ENCODE data around the gene ZDHHC4. TPM values are rescaled to one million over a fixed set of nuclear protein-coding genes. Genes with fewer than 3 reads are reported as not detected.

The ZDHHC4 gene
- total RNA-seq, 1 donor from 2014 or later = 44.0 TPM

DNA sequence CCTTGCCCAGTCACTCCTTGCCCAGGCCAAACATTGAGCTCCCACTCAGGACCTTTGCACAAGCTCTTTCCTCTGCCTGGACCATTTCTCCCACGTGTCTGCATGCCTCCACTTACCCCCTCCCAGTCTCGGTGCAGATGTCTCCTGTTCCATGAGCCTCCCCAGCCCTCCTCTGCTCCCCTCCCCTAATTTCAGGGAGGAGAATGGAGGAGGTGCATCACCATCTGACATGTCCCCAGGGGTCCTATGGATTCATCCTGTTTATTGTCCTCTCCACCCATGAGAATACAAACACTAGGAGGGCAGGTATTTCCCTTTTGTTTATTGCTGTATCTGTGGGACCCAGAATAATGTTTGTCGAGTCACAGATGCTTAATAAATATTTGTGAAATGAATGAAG lies 17.4 kb upstream of the ZDHHC4 start:
- H3K4me3 Mint-ChIP-seq (ENCODE audit: unreplicated experiment) = no peak overlapping the region

DNA sequence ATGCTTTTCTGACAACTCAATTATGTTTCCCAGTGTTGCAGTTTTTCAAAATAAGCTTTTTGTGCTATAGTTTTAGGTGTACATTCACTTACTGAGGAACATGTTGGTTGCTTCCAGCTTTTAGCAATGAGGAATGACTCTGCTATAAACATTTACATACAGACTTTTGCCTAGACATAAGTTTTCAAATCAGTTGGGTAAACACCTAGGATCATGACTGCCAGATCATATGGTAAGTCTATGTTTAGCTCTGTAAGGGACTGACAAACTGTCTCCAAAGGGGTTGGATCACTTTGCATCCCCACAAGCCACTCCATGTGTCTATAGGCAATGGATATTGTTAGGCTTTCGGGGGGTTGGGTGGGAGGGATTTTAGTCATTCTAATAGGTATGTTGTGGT lies 15.1 kb upstream of the ZDHHC4 start:
- no peak for DNase-seq (ENCODE audit: low spot score)
- Mint-ChIP-seq H3K36me3 (ENCODE audit: low read depth, unreplicated experiment) (no peaks in the 10 kb centered on the region), H3K9me3 (ENCODE audit: unreplicated experiment) (no peaks in the 10 kb centered on the region), H3K4me1 (ENCODE audit: unreplicated experiment) (no peaks in the 10 kb centered on the region), H3K4me3 (ENCODE audit: unreplicated experiment) (no peak overlapping the region), H3K27me3 (ENCODE audit: unreplicated experiment) (peaks cover 5% of the 10 kb centered on the region), H3K27ac (ENCODE audit: unreplicated experiment) (no peak overlapping the region)
- TF ChIP-seq, protein P1, sequence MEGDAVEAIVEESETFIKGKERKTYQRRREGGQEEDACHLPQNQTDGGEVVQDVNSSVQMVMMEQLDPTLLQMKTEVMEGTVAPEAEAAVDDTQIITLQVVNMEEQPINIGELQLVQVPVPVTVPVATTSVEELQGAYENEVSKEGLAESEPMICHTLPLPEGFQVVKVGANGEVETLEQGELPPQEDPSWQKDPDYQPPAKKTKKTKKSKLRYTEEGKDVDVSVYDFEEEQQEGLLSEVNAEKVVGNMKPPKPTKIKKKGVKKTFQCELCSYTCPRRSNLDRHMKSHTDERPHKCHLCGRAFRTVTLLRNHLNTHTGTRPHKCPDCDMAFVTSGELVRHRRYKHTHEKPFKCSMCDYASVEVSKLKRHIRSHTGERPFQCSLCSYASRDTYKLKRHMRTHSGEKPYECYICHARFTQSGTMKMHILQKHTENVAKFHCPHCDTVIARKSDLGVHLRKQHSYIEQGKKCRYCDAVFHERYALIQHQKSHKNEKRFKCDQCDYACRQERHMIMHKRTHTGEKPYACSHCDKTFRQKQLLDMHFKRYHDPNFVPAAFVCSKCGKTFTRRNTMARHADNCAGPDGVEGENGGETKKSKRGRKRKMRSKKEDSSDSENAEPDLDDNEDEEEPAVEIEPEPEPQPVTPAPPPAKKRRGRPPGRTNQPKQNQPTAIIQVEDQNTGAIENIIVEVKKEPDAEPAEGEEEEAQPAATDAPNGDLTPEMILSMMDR (IDR thresholded peaks at IDR 0.05; ENCODE audit: unreplicated experiment) = no peak

More for the DNA sequence above, 17.4 kb upstream of the ZDHHC4 start:
- Mint-ChIP-seq H3K27me3 (ENCODE audit: unreplicated experiment) (peaks cover 7% of the 10 kb centered on the region), H3K9me3 (ENCODE audit: unreplicated experiment) (no peaks in the 10 kb centered on the region), H3K4me1 (ENCODE audit: unreplicated experiment) (no peaks in the 10 kb centered on the region), H3K27ac (ENCODE audit: unreplicated experiment) (no peak overlapping the region), H3K36me3 (ENCODE audit: low read depth, unreplicated experiment) (no peaks in the 10 kb centered on the region)
- DNase-seq (ENCODE audit: low spot score) = no peak
- TF ChIP-seq, protein P1 (IDR thresholded peaks at IDR 0.05; ENCODE audit: unreplicated experiment) = no peak

GRCh38 chr7:6563936-6564770 lies 13.1 kb upstream of the ZDHHC4 start:
- no peak overlapping the region for H3K27ac Mint-ChIP-seq (ENCODE audit: unreplicated experiment)
- TF ChIP-seq, protein P1 (IDR thresholded peaks at IDR 0.05; ENCODE audit: unreplicated experiment) = no peak
- H3K9me3 Mint-ChIP-seq (ENCODE audit: unreplicated experiment) = no peaks in the 10 kb centered on the region
- no peak overlapping the region for H3K4me3 Mint-ChIP-seq (ENCODE audit: unreplicated experiment)
- no peak for DNase-seq (ENCODE audit: low spot score)
- H3K36me3 Mint-ChIP-seq (ENCODE audit: low read depth, unreplicated experiment) = no peaks in the 10 kb centered on the region
- peaks cover 4% of the 10 kb centered on the region for H3K27me3 Mint-ChIP-seq (ENCODE audit: unreplicated experiment)
- no peaks in the 10 kb centered on the region for H3K4me1 Mint-ChIP-seq (ENCODE audit: unreplicated experiment)

DNA sequence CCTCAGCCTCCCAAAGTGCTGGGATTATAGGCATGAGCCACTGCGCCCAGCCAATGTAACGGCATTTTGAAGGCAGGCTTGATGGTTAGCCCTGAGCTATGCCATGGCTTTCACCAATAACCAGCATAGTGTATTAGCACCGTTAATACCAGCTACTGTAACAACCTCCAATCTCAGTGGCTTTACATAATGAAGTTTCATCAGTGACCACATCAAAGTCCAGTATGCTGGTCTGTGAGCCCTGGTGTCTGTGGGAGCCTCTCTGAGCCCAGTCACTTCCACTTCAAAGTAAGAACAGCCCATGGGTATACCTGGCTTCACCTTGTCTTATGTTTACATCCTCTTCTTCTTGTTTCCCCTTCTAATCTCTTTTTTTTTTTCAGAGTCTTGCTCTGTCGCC lies 11.6 kb upstream of the ZDHHC4 start:
- no peaks in the 10 kb centered on the region for H3K36me3 Mint-ChIP-seq (ENCODE audit: low read depth, unreplicated experiment)
- H3K4me3 Mint-ChIP-seq (ENCODE audit: unreplicated experiment) = no peak overlapping the region
- no peak overlapping the region for H3K27ac Mint-ChIP-seq (ENCODE audit: unreplicated experiment)
- H3K27me3 Mint-ChIP-seq (ENCODE audit: unreplicated experiment) = peaks cover 2% of the 10 kb centered on the region
- H3K9me3 Mint-ChIP-seq (ENCODE audit: unreplicated experiment) = no peaks in the 10 kb centered on the region
- H3K4me1 Mint-ChIP-seq (ENCODE audit: unreplicated experiment) = no peaks in the 10 kb centered on the region
- DNase-seq (ENCODE audit: low spot score) = no peak
- TF ChIP-seq, protein P1 (IDR thresholded peaks at IDR 0.05; ENCODE audit: unreplicated experiment) = no peak

- Mint-ChIP-seq H3K9me3 (ENCODE audit: unreplicated experiment) (no peaks in the 10 kb centered on the region), H3K27me3 (ENCODE audit: unreplicated experiment) (peaks cover 2% of the 10 kb centered on the region), H3K4me3 (ENCODE audit: unreplicated experiment) (no peak overlapping the region), H3K4me1 (ENCODE audit: unreplicated experiment) (no peaks in the 10 kb centered on the region), H3K27ac (ENCODE audit: unreplicated experiment) (no peak overlapping the region), H3K36me3 (ENCODE audit: low read depth, unreplicated experiment) (no peaks in the 10 kb centered on the region)
- DNase-seq (ENCODE audit: low spot score) = no peak
- TF ChIP-seq, protein P1 (IDR thresholded peaks at IDR 0.05; ENCODE audit: unreplicated experiment) = no peak
Measured at GRCh38 chr7:6567886-6568285, 9.4 kb upstream of the ZDHHC4 start.
